GM12801 (cell line): ENCODE data around the gene GTF2F2.

Experiments used
- CTCF ChIP-seq: IDR thresholded peaks from one replicate; pipeline ENCODE4 v1.5.1; 2011; ENCODE audit warnings: control low read depth; ENCODE audit not compliant: insufficient read length; ENCODE audit errors: extremely low read depth

GTF2F2 gene

DNA sequence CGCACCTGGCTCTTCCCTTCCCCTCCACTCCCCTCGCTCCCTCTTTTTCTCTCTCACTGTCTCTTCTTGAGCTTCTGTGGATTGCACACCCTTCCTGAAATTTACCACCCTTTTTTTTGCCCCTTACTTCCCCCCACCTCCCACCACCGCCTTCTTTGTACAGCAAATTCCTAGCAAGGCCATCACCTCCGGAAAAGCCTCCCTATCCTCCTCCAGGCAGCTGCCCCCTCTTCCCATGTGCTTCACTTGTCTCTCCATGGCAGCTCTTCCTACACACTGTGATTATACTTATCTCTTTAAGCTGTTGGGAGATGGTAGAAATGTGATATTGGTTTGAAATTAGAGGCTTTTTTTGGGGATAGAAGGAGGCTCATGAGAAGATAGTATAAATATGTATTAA is 108.9 kb downstream of the GTF2F2 start:
- TF ChIP-seq CTCF, result no peak

DNA sequence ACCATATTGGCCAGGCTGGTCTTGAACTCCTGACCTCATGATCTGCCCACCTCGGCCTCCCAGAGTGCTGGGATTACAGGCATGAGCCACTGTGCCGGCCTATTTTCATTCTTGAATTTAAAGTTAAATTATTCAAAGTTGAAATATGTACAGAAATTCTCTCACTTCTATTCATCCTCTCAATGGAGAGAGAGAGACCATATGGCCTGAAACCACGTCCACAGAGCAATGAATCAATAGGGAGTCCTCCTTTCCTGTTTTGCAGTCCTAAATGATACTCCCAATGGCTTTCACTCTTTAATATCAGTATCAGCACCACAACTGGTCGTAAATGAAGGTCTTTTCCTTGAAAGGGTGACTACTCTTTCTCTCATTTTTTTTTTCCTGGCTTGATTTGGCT is 111.0 kb downstream of the GTF2F2 start:
- TF ChIP-seq CTCF, result no peak

DNA sequence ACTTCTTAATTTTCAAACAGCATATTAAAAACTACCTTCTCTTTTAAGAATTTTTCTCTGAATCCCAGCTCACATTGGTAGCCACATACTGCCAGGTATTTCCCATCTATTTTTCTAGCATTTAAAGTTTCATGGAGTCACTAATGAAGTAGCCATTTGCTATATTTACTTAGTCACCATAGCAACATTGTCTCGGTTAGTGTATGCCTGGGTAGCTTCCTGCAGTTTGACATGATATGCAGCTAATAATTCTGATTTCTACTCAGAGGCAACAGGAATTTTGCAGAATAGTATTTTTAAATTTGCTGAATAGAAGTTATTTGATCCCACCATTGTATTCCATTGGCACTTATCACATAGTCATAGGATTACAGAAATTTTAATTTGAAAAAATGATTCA is 111.4 kb downstream of the GTF2F2 start:
- TF ChIP-seq CTCF, result no peak

DNA sequence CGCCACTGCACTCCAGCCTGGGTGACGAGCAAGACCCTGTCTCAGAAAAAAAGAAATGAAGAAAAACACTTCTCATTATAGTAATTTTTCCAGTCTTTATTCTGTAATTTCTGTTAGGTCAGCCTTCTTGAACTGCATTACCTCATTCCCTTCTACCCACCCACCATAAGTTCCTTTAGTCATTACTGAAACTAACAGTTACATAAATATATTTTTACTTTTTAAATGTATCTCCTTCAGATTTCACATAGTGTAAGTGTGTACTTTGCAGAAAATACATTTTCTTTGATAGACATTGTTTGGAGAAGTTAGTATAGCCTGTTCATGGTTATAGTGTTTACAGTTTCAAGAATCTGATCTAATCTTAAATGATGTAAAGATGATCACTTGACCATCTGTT is 112.3 kb downstream of the GTF2F2 start:
- TF ChIP-seq CTCF, result no peak

DNA sequence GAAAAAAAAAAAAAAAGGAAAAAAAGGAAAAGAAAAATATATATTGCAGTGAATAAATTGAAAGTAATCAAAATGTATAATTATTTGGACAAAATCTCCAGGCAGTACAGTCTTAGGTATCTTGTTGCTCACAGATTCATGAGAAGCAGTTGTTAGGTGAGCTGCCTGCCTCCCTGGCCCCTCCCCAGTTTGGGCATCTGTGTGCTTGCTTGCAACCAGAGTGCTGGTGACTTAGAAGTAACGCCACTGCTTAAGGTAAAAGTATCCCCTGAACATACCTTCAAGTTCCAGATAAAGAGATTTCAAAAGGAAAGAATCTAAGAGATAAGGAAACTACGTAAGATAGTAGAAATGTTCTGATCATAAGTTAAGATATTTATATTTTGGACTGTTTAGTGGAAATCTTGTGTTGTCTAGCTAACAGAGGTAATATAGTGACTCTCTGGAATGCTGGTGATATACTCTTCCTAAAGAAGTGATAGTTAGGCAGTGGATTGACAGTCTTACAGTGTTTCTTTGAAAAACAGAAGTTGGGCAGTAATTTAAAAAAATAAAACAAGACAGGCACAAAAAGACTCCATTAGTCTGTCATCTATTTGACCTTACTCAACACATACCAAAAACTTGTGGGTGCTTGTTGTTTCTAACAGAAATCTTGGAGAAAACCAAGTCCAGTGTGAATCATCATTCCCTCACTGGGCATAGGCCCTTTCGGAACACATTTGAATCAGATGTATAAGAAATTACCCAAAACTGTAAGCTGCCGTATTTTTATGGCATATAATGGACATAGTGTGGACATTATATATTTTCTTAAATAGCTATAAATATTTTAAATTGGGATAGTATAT is 118.9 kb downstream of the GTF2F2 start:
- no peak for TF ChIP-seq CTCF

DNA sequence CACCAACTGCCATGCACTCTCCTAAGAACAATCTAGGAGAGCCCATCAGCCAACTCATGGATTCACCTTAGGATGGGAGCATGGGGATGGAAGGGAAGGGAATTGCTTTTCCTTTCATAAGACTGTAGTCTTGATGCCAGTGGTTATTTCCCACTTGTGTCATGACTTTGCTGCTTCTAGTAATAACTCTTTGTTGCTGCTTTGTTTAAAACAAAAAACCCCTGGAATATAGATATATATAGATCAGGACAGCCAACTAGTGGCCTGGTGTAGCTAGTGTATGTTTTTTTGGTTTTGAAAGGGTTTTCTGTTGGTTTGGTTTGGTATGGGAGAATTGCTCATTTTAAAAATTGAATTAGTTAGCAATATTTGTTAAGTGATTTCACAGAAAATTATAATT is 119.8 kb downstream of the GTF2F2 start:
- TF ChIP-seq CTCF, result no peak

DNA sequence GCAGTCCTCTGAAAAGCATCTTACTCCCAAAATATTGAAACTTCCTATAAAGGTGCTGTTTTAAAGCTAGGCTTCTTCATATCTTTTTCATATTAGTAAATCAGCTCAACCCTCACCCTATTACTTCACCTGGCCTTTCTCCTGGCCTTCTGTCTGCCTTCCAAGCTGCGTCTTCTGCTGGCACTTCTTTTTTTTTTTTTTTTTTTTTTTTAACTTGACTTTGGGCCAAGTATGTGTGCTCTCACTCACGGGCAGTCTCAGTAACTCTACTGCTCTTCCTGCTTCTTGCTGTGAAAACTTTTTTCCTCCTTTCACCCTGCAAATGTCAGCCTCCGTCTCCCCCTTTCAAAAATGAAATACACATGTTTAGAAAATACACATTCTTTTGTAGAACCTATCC is 121.8 kb downstream of the GTF2F2 start:
- TF ChIP-seq CTCF, result no peak
